Loucy (cell line): Measurements from ENCODE around the gene MACROD2.

ENCODE experiments used
- H2AFZ ChIP-seq: fragments of 200-600 bp; sonication (generic); 2 replicates; pipeline ENCODE4 v1.6.0; 2016; ENCODE audit warnings: antibody characterized with exemption, mild to moderate bottlenecking, low read length, moderate library complexity
- H3F3A ChIP-seq: fragments of 200-600 bp; 2 replicates; pipeline ENCODE4 v1.6.0; 2016; ENCODE audit warnings: antibody characterized with exemption, low read depth, mild to moderate bottlenecking
- H3K27me3 ChIP-seq: fragments of 200-600 bp; sonication (generic); 2 replicates; pipeline ENCODE4 v1.6.1; 2014; ENCODE audit warnings: low read length, mild to moderate bottlenecking; ENCODE audit not compliant: insufficient read depth, poor library complexity, severe bottlenecking
- H3K36me3 ChIP-seq: fragments of 200-600 bp; sonication (generic); 2 replicates; pipeline ENCODE4 v1.6.1; 2016; ENCODE audit warnings: low read length; ENCODE audit not compliant: insufficient read depth
- H3K4me1 ChIP-seq: fragments of 200-600 bp; sonication (generic); 2 replicates; pipeline ENCODE4 v1.5.1; 2014; ENCODE audit warnings: low read length, mild to moderate bottlenecking; ENCODE audit not compliant: insufficient read depth, poor library complexity, severe bottlenecking
- H3K4me2 ChIP-seq: fragments of 200-600 bp; sonication (generic); 2 replicates; pipeline ENCODE4 v1.6.0; 2014; ENCODE audit warnings: antibody characterized with exemption, low read length, low read depth, mild to moderate bottlenecking; ENCODE audit not compliant: poor library complexity, severe bottlenecking
- H3K4me3 ChIP-seq: fragments of 200-600 bp; sonication (generic); 2 replicates; pipeline ENCODE4 v1.5.1; 2014; ENCODE audit warnings: low read length, mild to moderate bottlenecking, mixed read lengths; ENCODE audit not compliant: poor library complexity, severe bottlenecking
- H3K79me2 ChIP-seq: fragments of 200-600 bp; sonication (generic); 2 replicates; pipeline ENCODE4 v1.6.1; 2014; ENCODE audit warnings: low read length; ENCODE audit not compliant: insufficient read depth
- H3K9ac ChIP-seq: fragments of 200-600 bp; sonication (generic); 2 replicates; pipeline ENCODE4 v1.6.0; 2014; ENCODE audit warnings: mild to moderate bottlenecking, low read depth, low read length, moderate library complexity; ENCODE audit not compliant: poor library complexity, severe bottlenecking
- H3K9me2 ChIP-seq: fragments of 200-600 bp; sonication (generic); replicated peaks from 2 replicates; pipeline ENCODE4 v1.6.1; 2016; ENCODE audit warnings: low read depth, low read length, mixed read lengths
- H3K9me3 ChIP-seq: fragments of 200-600 bp; sonication (generic); 2 replicates; pipeline ENCODE4 v1.6.1; 2014; ENCODE audit warnings: mild to moderate bottlenecking, antibody characterized with exemption, low read length, low read depth; ENCODE audit not compliant: insufficient read depth
- H4K20me1 ChIP-seq: fragments of 200-600 bp; sonication (generic); 2 replicates; pipeline ENCODE4 v1.6.0; 2014; ENCODE audit warnings: antibody characterized with exemption, low read length, mild to moderate bottlenecking; ENCODE audit not compliant: insufficient read depth, poor library complexity, severe bottlenecking
- CTCF ChIP-seq: fragments of 200-600 bp; sonication (generic); conservative IDR thresholded peaks from 2 replicates; pipeline ENCODE4 v1.5.1; 2014; ENCODE audit warnings: mild to moderate bottlenecking, antibody characterized with exemption, low read length
- EZH2phosphoT487 ChIP-seq: fragments of 200-600 bp; IDR thresholded peaks from 2 replicates; pipeline ENCODE4 v1.6.1; 2018; ENCODE audit warnings: antibody characterized with exemption, mild to moderate bottlenecking, moderate library complexity, borderline replicate concordance

The MACROD2 gene

GRCh38 chr20:14832630-14833029 lies 837.3 kb downstream of the MACROD2 start:
- no peak overlapping the region for H3K9ac ChIP-seq
- no peaks in the 10 kb centered on the region for H3F3A ChIP-seq
- no peak overlapping the region for H3K4me2 ChIP-seq
- H2AFZ ChIP-seq, result no peak overlapping the region
- H3K36me3 ChIP-seq, result no peaks in the 10 kb centered on the region
- H3K4me1 ChIP-seq, result no peaks in the 10 kb centered on the region
- H4K20me1 ChIP-seq, result no peaks in the 10 kb centered on the region
- no peaks in the 10 kb centered on the region for H3K9me3 ChIP-seq
- H3K79me2 ChIP-seq, result no peaks in the 10 kb centered on the region
- H3K9me2 ChIP-seq, result no peaks in the 10 kb centered on the region
- H3K4me3 ChIP-seq, result no peak overlapping the region
- TF ChIP-seq EZH2phosphoT487 (no peak), CTCF (no peak)
- no peaks in the 10 kb centered on the region for H3K27me3 ChIP-seq

GRCh38 chr20:14838663-14839628 lies 843.6 kb downstream of the MACROD2 start:
- Histone ChIP-seq H4K20me1 (no peaks in the 10 kb centered on the region), H3F3A (no peaks in the 10 kb centered on the region), H3K4me2 (no peak overlapping the region), H3K36me3 (no peaks in the 10 kb centered on the region), H3K4me3 (no peak overlapping the region), H3K27me3 (no peaks in the 10 kb centered on the region), H3K9me3 (no peaks in the 10 kb centered on the region), H3K4me1 (no peaks in the 10 kb centered on the region), H2AFZ (no peak overlapping the region), H3K9ac (no peak overlapping the region), H3K9me2 (no peaks in the 10 kb centered on the region), H3K79me2 (no peaks in the 10 kb centered on the region)
- TF ChIP-seq CTCF, result no peak
- TF ChIP-seq EZH2phosphoT487, result no peak

- H3K9me2 ChIP-seq, result no peaks in the 10 kb centered on the region
- H3K9me3 ChIP-seq, result no peaks in the 10 kb centered on the region
- H4K20me1 ChIP-seq, result no peaks in the 10 kb centered on the region
- no peaks in the 10 kb centered on the region for H3K4me1 ChIP-seq
- H3K27me3 ChIP-seq, result no peaks in the 10 kb centered on the region
- H3K9ac ChIP-seq, result no peak overlapping the region
- no peak for TF ChIP-seq CTCF
- no peak for TF ChIP-seq EZH2phosphoT487
- H3K36me3 ChIP-seq, result no peaks in the 10 kb centered on the region
- no peak overlapping the region for H3K4me2 ChIP-seq
- H2AFZ ChIP-seq, result no peak overlapping the region
- no peak overlapping the region for H3K4me3 ChIP-seq
- no peaks in the 10 kb centered on the region for H3F3A ChIP-seq
- no peaks in the 10 kb centered on the region for H3K79me2 ChIP-seq
These were observed 850.2 kb downstream of the MACROD2 start for GRCh38 chr20:14845199-14846160.
